Retinal pigment epithelial cell (primary cell): ENCODE data around the gene RTF2.

ENCODE experiments used
- DNase-seq: peaks from one replicate; pipeline ENCODE4 v3.0.0-alpha.2; 2010; ENCODE audit warnings: low read depth
- H3K4me3 ChIP-seq: 2 replicates; pipeline ENCODE4 v1.5.1; 2011; ENCODE audit warnings: mild to moderate bottlenecking, low read length, control low read depth, moderate library complexity
- TF ChIP-seq, protein P1 (sequence below): conservative IDR thresholded peaks from 2 replicates; pipeline ENCODE4 v1.5.1; 2011; ENCODE audit warnings: low read depth, low read length, control low read depth, inconsistent platforms

Gene RTF2

DNA sequence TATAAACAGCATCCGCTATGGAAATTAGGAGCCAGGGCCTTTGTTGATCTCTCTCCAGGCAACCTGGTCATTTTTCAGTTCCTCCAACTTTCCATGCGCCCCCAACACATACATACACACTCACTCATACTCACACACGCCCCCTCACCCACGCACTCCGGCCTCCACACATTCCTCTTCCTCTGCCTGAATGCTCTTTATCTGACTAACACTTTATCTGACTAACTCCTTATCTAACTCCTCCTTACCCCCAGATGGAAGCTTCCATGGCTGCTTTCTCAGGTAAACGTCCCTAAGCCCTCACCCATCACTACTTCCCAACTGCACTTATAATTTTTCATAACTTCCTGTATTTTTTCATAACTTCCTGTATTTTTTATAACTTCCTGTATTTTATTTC is 38.9 kb upstream of the RTF2 start:
- no peak for DNase-seq
- TF ChIP-seq, protein P1, sequence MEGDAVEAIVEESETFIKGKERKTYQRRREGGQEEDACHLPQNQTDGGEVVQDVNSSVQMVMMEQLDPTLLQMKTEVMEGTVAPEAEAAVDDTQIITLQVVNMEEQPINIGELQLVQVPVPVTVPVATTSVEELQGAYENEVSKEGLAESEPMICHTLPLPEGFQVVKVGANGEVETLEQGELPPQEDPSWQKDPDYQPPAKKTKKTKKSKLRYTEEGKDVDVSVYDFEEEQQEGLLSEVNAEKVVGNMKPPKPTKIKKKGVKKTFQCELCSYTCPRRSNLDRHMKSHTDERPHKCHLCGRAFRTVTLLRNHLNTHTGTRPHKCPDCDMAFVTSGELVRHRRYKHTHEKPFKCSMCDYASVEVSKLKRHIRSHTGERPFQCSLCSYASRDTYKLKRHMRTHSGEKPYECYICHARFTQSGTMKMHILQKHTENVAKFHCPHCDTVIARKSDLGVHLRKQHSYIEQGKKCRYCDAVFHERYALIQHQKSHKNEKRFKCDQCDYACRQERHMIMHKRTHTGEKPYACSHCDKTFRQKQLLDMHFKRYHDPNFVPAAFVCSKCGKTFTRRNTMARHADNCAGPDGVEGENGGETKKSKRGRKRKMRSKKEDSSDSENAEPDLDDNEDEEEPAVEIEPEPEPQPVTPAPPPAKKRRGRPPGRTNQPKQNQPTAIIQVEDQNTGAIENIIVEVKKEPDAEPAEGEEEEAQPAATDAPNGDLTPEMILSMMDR: no peak
- no peak overlapping the region for H3K4me3 ChIP-seq

DNA sequence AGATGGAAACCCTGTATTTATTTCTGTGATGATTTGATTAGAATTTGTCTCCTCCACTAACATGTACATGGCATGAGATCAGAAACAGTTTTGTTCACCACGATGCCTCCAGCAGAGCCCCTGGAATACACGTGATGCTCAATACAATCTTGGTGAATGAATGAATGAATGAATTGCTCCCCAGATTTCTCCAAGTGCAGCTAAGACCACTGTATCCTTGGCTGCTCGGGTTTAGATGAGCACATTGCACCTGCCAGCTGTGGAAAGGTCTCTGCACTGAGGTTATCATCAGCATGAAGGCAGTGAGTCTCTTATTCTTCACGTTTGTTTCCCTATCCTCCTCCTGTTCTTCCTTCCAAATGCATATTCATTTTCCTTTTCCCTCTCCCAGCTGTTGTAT is 38.5 kb upstream of the RTF2 start:
- DNase-seq: no peak
- TF ChIP-seq, protein P1: no peak
- no peak overlapping the region for H3K4me3 ChIP-seq

DNA sequence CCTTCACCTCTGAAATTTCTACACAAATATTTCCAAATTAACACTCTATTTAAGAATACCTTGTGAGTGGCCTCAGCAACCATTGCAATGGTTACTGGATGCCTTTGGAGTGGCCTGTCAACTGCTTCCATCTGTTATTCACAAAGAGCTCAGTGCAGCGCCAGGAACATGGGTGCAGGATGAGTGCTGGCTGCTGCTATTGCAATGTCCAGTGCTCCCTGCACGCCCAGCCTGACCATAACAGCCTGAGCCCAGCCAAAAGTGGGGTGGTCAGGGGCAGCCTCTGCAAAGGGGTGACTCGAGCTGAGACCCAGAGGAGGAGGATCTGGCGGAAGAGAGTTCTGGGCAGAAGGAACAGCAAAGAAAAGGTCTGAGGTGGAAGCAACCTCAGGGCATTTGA is 38.0 kb upstream of the RTF2 start:
- H3K4me3 ChIP-seq: no peak overlapping the region
- no peak for DNase-seq
- TF ChIP-seq, protein P1: no peak

DNA sequence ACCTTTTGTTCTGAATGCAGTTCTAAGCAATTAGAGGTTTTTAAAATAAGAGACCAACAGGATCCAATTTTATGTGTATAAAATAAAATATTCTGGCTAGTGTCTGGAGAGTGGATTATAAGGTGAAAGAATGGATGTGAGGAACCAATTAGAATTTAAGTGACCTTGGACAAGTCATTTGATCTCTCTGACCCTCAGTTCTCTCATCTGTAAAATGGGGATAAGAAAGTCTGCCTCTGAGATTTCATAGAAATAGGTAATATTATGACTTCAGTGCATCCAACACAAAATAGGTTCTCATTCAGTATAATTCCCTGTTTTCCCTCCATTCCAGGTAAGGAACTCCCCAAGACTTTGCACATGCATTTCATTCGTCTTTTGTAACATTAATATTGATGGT is 37.5 kb upstream of the RTF2 start:
- no peak for DNase-seq
- TF ChIP-seq, protein P1: no peak
- no peak overlapping the region for H3K4me3 ChIP-seq

DNA sequence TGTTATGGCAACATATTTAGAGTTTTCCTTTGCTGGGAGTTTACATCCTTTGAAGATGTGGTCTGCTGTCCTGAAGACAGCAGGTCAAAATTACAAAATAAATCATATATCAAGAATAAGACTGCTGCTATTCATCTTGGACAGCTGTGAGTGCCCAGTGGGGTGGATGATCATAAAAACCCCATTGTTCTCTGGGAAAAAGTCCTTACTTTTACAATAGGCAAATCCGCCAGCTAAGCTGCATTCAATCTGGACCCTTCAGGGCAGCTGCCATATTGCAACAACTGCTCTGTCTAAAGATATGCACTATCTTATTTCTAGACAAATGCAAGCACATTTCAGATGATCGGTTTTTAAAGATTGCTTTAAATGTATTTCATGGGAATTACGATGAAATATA is 37.0 kb upstream of the RTF2 start:
- H3K4me3 ChIP-seq: no peak overlapping the region
- no peak for DNase-seq
- TF ChIP-seq, protein P1: no peak

DNA sequence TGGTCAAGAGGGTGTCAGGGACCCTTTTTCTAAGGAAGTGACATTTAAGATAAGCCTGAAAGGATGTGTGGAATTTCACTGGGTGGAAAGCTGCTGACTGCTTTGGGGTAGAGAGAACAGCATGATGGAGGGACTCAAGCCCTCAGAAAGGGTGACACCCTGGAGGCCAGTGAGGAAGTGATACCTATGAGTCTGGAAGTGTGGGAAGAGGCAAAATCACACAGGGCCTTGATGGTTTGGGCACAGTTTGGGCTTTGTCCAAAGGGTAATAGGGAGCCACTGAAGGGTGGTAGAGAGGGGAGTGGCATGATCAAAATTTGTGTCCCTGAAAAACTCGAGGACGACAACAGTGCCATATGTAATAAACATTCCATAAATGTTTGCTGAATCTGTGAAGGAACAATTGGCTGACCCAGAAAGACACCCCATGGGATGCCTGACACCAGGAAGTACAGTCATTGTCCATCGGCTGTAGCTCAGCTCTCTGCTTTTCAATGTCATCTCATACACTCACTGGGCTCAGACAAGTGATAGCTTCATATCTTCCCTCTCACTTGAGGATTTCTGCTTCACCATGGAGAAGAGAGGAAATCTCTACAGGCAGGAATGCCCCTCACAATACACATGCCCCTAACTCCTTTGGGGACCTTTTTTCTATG is 35.1 kb upstream of the RTF2 start:
- no peak overlapping the region for H3K4me3 ChIP-seq
- TF ChIP-seq, protein P1: no peak
- DNase-seq: no peak

DNA sequence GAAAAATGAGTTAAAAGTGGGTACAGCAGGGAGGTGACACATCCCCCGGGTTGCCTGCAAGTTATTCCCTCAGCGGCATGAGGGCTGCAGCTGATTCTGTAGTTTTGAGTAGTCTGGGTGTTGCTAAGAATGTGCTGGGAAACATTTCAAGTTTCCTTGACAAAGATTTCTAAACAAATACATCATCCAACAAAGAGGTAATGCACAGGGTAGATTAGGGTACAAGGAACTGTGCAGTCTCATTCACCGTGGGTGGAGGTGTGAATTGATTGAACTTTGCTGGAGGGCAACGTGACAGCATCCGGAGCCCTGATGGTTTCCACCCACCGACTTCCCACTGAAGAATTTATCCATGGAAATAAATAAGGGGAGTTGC is 34.6 kb upstream of the RTF2 start:
- DNase-seq: no peak
- H3K4me3 ChIP-seq: no peak overlapping the region
- TF ChIP-seq, protein P1: no peak
